ENCODE data around the gene VAV2. TPM values are rescaled to one million over a fixed set of nuclear protein-coding genes. Genes with fewer than 3 reads are reported as not detected.

VAV2 gene
- total RNA-seq, 1 donor from 2014 or later: 8.6 TPM

GRCh38 chr9:133739408-133740280, 252.5 kb downstream of the VAV2 start:
- no peaks in the 10 kb centered on the region for H3K36me3 Mint-ChIP-seq (ENCODE audit: low read depth)
- no peak overlapping the region for H3K27ac Mint-ChIP-seq
- no peak for DNase-seq (ENCODE audit: low spot score)
- peaks cover 6% of the 10 kb centered on the region for H3K27me3 Mint-ChIP-seq (ENCODE audit: low read depth)
- intact Hi-C loops (cut with micrococcal nuclease): no loop called here
- peaks cover 4% of the 10 kb centered on the region for H3K4me1 Mint-ChIP-seq (ENCODE audit: low read depth)
- no peak overlapping the region for H3K4me3 Mint-ChIP-seq (ENCODE audit: low read depth)
- H3K9me3 Mint-ChIP-seq: no peaks in the 10 kb centered on the region

- no peaks in the 10 kb centered on the region for H3K36me3 Mint-ChIP-seq (ENCODE audit: low read depth)
- no peak overlapping the region for H3K27ac Mint-ChIP-seq
- peaks cover 4% of the 10 kb centered on the region for H3K4me1 Mint-ChIP-seq (ENCODE audit: low read depth)
- intact Hi-C loops (cut with micrococcal nuclease): no loop called here
- no peaks in the 10 kb centered on the region for H3K27me3 Mint-ChIP-seq (ENCODE audit: low read depth)
- no peaks in the 10 kb centered on the region for H3K9me3 Mint-ChIP-seq
- no peak for DNase-seq (ENCODE audit: low spot score)
- H3K4me3 Mint-ChIP-seq (ENCODE audit: low read depth): no peak overlapping the region
These were observed 253.4 kb downstream of the VAV2 start for GRCh38 chr9:133738640-133739225.

GRCh38 chr9:133737774-133738639, 254.1 kb downstream of the VAV2 start, which contains the start of gene SARDH:
Gene SARDH, minus strand, starts transcription at chr9:133738352. Its CDS starts 4,179 bp downstream, at chr9:133734173.
- Mint-ChIP-seq H3K4me3 (ENCODE audit: low read depth) (no peak within 1 kb of the TSS), H3K4me1 (ENCODE audit: low read depth) (peaks cover 4% of the 10 kb centered on the region), H3K27ac (no peak within 1 kb of the TSS), H3K27me3 (ENCODE audit: low read depth) (no peaks in the 10 kb centered on the region), H3K9me3 (no peaks in the 10 kb centered on the region), H3K36me3 (ENCODE audit: low read depth) (no peaks in the 10 kb centered on the region)
- intact Hi-C loops (cut with micrococcal nuclease): no loop called here
- no peak for DNase-seq (ENCODE audit: low spot score)

GRCh38 chr9:133737071-133737773, 254.9 kb downstream of the VAV2 start:
- intact Hi-C loops (cut with micrococcal nuclease): no loop called here
- H3K4me3 Mint-ChIP-seq (ENCODE audit: low read depth): no peak overlapping the region

GRCh38 chr9:133735931-133736330, 256.2 kb downstream of the VAV2 start:
- H3K4me1 Mint-ChIP-seq (ENCODE audit: low read depth): peaks cover 4% of the 10 kb centered on the region
- no peaks in the 10 kb centered on the region for H3K36me3 Mint-ChIP-seq (ENCODE audit: low read depth)
- intact Hi-C loops (cut with micrococcal nuclease): no loop called here
- H3K4me3 Mint-ChIP-seq (ENCODE audit: low read depth): no peak overlapping the region
- no peak for DNase-seq (ENCODE audit: low spot score)
- no peaks in the 10 kb centered on the region for H3K27me3 Mint-ChIP-seq (ENCODE audit: low read depth)
- H3K9me3 Mint-ChIP-seq: no peaks in the 10 kb centered on the region
- H3K27ac Mint-ChIP-seq: no peak overlapping the region

More at GRCh38 chr9:133737071-133737773, 254.9 kb downstream of the VAV2 start:
- DNase-seq (ENCODE audit: low spot score): no peak
- Mint-ChIP-seq H3K27me3 (ENCODE audit: low read depth) (no peaks in the 10 kb centered on the region), H3K36me3 (ENCODE audit: low read depth) (no peaks in the 10 kb centered on the region), H3K4me1 (ENCODE audit: low read depth) (peaks cover 4% of the 10 kb centered on the region), H3K9me3 (no peaks in the 10 kb centered on the region), H3K27ac (no peak overlapping the region)

- H3K9me3 Mint-ChIP-seq: no peaks in the 10 kb centered on the region
- no peak for DNase-seq (ENCODE audit: low spot score)
- H3K4me1 Mint-ChIP-seq (ENCODE audit: low read depth): peaks cover 4% of the 10 kb centered on the region
- H3K36me3 Mint-ChIP-seq (ENCODE audit: low read depth): no peaks in the 10 kb centered on the region
- intact Hi-C loops (cut with micrococcal nuclease): no loop called here
- H3K27me3 Mint-ChIP-seq (ENCODE audit: low read depth): no peaks in the 10 kb centered on the region
- H3K4me3 Mint-ChIP-seq (ENCODE audit: low read depth): no peak overlapping the region
- H3K27ac Mint-ChIP-seq: no peak overlapping the region
These were observed 256.7 kb downstream of the VAV2 start for GRCh38 chr9:133735415-133735775.

GRCh38 chr9:133734590-133735414, 257.3 kb downstream of the VAV2 start:
- H3K4me1 Mint-ChIP-seq (ENCODE audit: low read depth): peaks cover 4% of the 10 kb centered on the region

GRCh38 chr9:133733796-133734533, 258.2 kb downstream of the VAV2 start:
- H3K36me3 Mint-ChIP-seq (ENCODE audit: low read depth): no peaks in the 10 kb centered on the region
- no peaks in the 10 kb centered on the region for H3K27me3 Mint-ChIP-seq (ENCODE audit: low read depth)
- H3K27ac Mint-ChIP-seq: no peak overlapping the region
- peaks cover 4% of the 10 kb centered on the region for H3K4me1 Mint-ChIP-seq (ENCODE audit: low read depth)
- no peaks in the 10 kb centered on the region for H3K9me3 Mint-ChIP-seq
- intact Hi-C loops (cut with micrococcal nuclease): no loop called here
- H3K4me3 Mint-ChIP-seq (ENCODE audit: low read depth): no peak overlapping the region
- no peak for DNase-seq (ENCODE audit: low spot score)

More at GRCh38 chr9:133734590-133735414, 257.3 kb downstream of the VAV2 start:
- intact Hi-C loops (cut with micrococcal nuclease): no loop called here
- no peak overlapping the region for H3K4me3 Mint-ChIP-seq (ENCODE audit: low read depth)
- H3K9me3 Mint-ChIP-seq: no peaks in the 10 kb centered on the region
- H3K27ac Mint-ChIP-seq: no peak overlapping the region
- DNase-seq (ENCODE audit: low spot score): no peak
- H3K36me3 Mint-ChIP-seq (ENCODE audit: low read depth): no peaks in the 10 kb centered on the region
- H3K27me3 Mint-ChIP-seq (ENCODE audit: low read depth): no peaks in the 10 kb centered on the region

GRCh38 chr9:133733421-133733795, 258.7 kb downstream of the VAV2 start:
- no peak for DNase-seq (ENCODE audit: low spot score)

GRCh38 chr9:133732639-133733408, 259.3 kb downstream of the VAV2 start:
- H3K9me3 Mint-ChIP-seq: no peaks in the 10 kb centered on the region
- no peaks in the 10 kb centered on the region for H3K36me3 Mint-ChIP-seq (ENCODE audit: low read depth)
- intact Hi-C loops (cut with micrococcal nuclease): no loop called here
- no peak overlapping the region for H3K27ac Mint-ChIP-seq
- no peak for DNase-seq (ENCODE audit: low spot score)
- H3K4me3 Mint-ChIP-seq (ENCODE audit: low read depth): no peak overlapping the region
- peaks cover under 1% of the 10 kb centered on the region for H3K4me1 Mint-ChIP-seq (ENCODE audit: low read depth)
- H3K27me3 Mint-ChIP-seq (ENCODE audit: low read depth): no peaks in the 10 kb centered on the region

More at GRCh38 chr9:133733421-133733795, 258.7 kb downstream of the VAV2 start:
- Mint-ChIP-seq H3K27me3 (ENCODE audit: low read depth) (no peaks in the 10 kb centered on the region), H3K9me3 (no peaks in the 10 kb centered on the region), H3K4me1 (ENCODE audit: low read depth) (peaks cover 2% of the 10 kb centered on the region), H3K27ac (no peak overlapping the region), H3K36me3 (ENCODE audit: low read depth) (no peaks in the 10 kb centered on the region), H3K4me3 (ENCODE audit: low read depth) (no peak overlapping the region)
- intact Hi-C loops (cut with micrococcal nuclease): no loop called here
